GM12864 (cell line): ENCODE data around the gene FLNB.

Experiments used
- DNase-seq: peaks from one replicate; pipeline ENCODE4 v3.0.0-alpha.2; 2011; ENCODE audit warnings: low read depth
- H3K4me3 ChIP-seq: 2 replicates; pipeline ENCODE4 v1.5.1; 2011; ENCODE audit warnings: mild to moderate bottlenecking, low read depth, low read length, control low read depth
- CTCF ChIP-seq: IDR thresholded peaks from 2 replicates; pipeline ENCODE4 v1.5.1; 2011; ENCODE audit warnings: low read depth, mild to moderate bottlenecking, moderate library complexity, low read length, control low read depth, inconsistent platforms; ENCODE audit errors: missing control alignments

FLNB gene

GRCh38 chr3:58018892-58019742 is 10.9 kb downstream of the FLNB start:
- H3K4me3 ChIP-seq = no peak overlapping the region
- TF ChIP-seq CTCF = no peak
- no peak for DNase-seq

- DNase-seq = no peak
Observed at GRCh38 chr3:58020783-58021071, 12.5 kb downstream of the FLNB start.

GRCh38 chr3:58021072-58021959 is 13.1 kb downstream of the FLNB start:
- DNase-seq = no peak
- H3K4me3 ChIP-seq = no peak overlapping the region
- no peak for TF ChIP-seq CTCF

More at GRCh38 chr3:58020783-58021071, 12.5 kb downstream of the FLNB start:
- TF ChIP-seq CTCF = no peak
- no peak overlapping the region for H3K4me3 ChIP-seq

GRCh38 chr3:58021962-58022361 is 13.7 kb downstream of the FLNB start:
- TF ChIP-seq CTCF = no peak
- DNase-seq = no peak
- H3K4me3 ChIP-seq = no peak overlapping the region

- no peak for TF ChIP-seq CTCF
- no peak overlapping the region for H3K4me3 ChIP-seq
- no peak for DNase-seq
Observed at GRCh38 chr3:58022490-58022889, 14.3 kb downstream of the FLNB start.

- no peak for TF ChIP-seq CTCF
- no peak for DNase-seq
Observed at GRCh38 chr3:58023531-58023930, 15.3 kb downstream of the FLNB start.

More at GRCh38 chr3:58023531-58023930, 15.3 kb downstream of the FLNB start:
- H3K4me3 ChIP-seq = no peak overlapping the region
